Neural progenitor cell (in vitro differentiated cells): ENCODE measurements around the gene MAPK8. TPM values are rescaled to one million over a fixed set of nuclear protein-coding genes. Genes with fewer than 3 reads are reported as not detected.

Source experiments
- DNase-seq: peaks from one replicate; pipeline ENCODE4 v3.0.0-alpha.2; 2016; ENCODE audit warnings: low spot score
- H2AFZ ChIP-seq: fragments of 200-600 bp; sonication (generic); replicated peaks from 2 replicates; pipeline ENCODE4 v1.6.1; 2016; ENCODE audit warnings: antibody characterized with exemption
- H3F3A ChIP-seq: fragments of 200-600 bp; sonication (generic); 2 replicates; pipeline ENCODE4 v1.6.1; 2016; ENCODE audit warnings: antibody characterized with exemption, low read depth
- H3K27ac ChIP-seq: fragments of 200-600 bp; sonication (generic); 2 replicates; pipeline ENCODE4 v1.5.1; 2016; ENCODE audit warnings: mild to moderate bottlenecking
- H3K27me3 ChIP-seq: fragments of 200-600 bp; sonication (generic); 2 replicates; pipeline ENCODE4 v1.6.1; 2016; ENCODE audit warnings: mild to moderate bottlenecking, moderate library complexity
- H3K36me3 ChIP-seq: fragments of 200-600 bp; sonication (generic); 2 replicates; pipeline ENCODE4 v1.5.1; 2016
- H3K4me1 ChIP-seq: fragments of 200-600 bp; sonication (generic); 2 replicates; pipeline ENCODE4 v1.6.1; 2016; ENCODE audit warnings: mixed run types
- H3K4me2 ChIP-seq: fragments of 200-600 bp; sonication (generic); 2 replicates; pipeline ENCODE4 v1.6.1; 2016
- H3K4me3 ChIP-seq: fragments of 200-600 bp; sonication (generic); 2 replicates; pipeline ENCODE4 v1.5.1; 2016
- H3K79me2 ChIP-seq: fragments of 200-600 bp; sonication (generic); 2 replicates; pipeline ENCODE4 v1.6.1; 2016; ENCODE audit warnings: low read depth
- H3K9ac ChIP-seq: fragments of 200-600 bp; sonication (generic); 2 replicates; pipeline ENCODE4 v1.6.1; 2016
- H3K9me3 ChIP-seq: fragments of 200-600 bp; sonication (generic); 2 replicates; pipeline ENCODE4 v1.5.1; 2016; ENCODE audit warnings: low read depth
- H4K20me1 ChIP-seq: fragments of 200-600 bp; sonication (generic); 2 replicates; pipeline ENCODE4 v1.6.1; 2016; ENCODE audit warnings: low read depth
- H3K27ac Mint-ChIP-seq: 3 replicates; pipeline ENCODE4 v1.8.0; 2021; ENCODE audit warnings: mixed read lengths
- H3K27me3 Mint-ChIP-seq: 2 replicates; pipeline ENCODE4 v1.8.0; 2022; ENCODE audit warnings: low read depth, mild to moderate bottlenecking, inconsistent platforms, moderate library complexity, mixed read lengths; ENCODE audit not compliant: insufficient read depth
- H3K36me3 Mint-ChIP-seq: 3 replicates; pipeline ENCODE4 v1.8.0; 2021; ENCODE audit warnings: mixed read lengths
- H3K4me1 Mint-ChIP-seq: 3 replicates; pipeline ENCODE4 v1.8.0; 2021; ENCODE audit warnings: mixed read lengths
- H3K4me3 Mint-ChIP-seq: 3 replicates; pipeline ENCODE4 v1.8.0; 2021; ENCODE audit warnings: mild to moderate bottlenecking, moderate library complexity, mixed read lengths
- H3K9me3 Mint-ChIP-seq: 3 replicates; pipeline ENCODE4 v1.8.0; 2020; ENCODE audit warnings: mixed read lengths
- CTCF ChIP-seq: fragments of 200-600 bp; sonication (generic); IDR thresholded peaks from 2 replicates; pipeline ENCODE4 v1.5.1; 2017; ENCODE audit warnings: antibody characterized with exemption, mild to moderate bottlenecking
- EZH2 ChIP-seq: fragments of 200-600 bp; sonication (generic); IDR thresholded peaks from 2 replicates; pipeline ENCODE4 v1.6.1; 2017; ENCODE audit warnings: antibody characterized with exemption, mild to moderate bottlenecking, moderate library complexity
- EZH2phosphoT487 ChIP-seq: fragments of 200-600 bp; sonication (generic); IDR thresholded peaks from 2 replicates; pipeline ENCODE4 v1.6.1; 2017; ENCODE audit warnings: antibody characterized with exemption
- total RNA-seq: library from RNA; depleted of rRNA; stranded (reverse); fragments of >200 nt; gene quantifications from 2 replicates; pipeline ENCODE4 v1.2.3, GENCODE V29; 2015; ENCODE audit warnings: low replicate concordance

The MAPK8 gene
- total RNA-seq, 1 donor from 2014 or later, result 166 TPM

GRCh38 chr10:48475943-48476278 lies 169.4 kb downstream of the MAPK8 start:
- Mint-ChIP-seq H3K27ac (no peak overlapping the region), H3K36me3 (no peaks in the 10 kb centered on the region), H3K27me3 (peaks cover 2% of the 10 kb centered on the region), H3K4me3 (no peak overlapping the region), H3K4me1 (no peaks in the 10 kb centered on the region), H3K9me3 (peaks cover 6% of the 10 kb centered on the region)
- Histone ChIP-seq H3K4me2 (no peak overlapping the region), H3K4me3 (no peak overlapping the region), H2AFZ (no peak overlapping the region), H3K36me3 (no peaks in the 10 kb centered on the region), H3F3A (no peaks in the 10 kb centered on the region), H3K9me3 (no peaks in the 10 kb centered on the region), H3K27ac (no peak overlapping the region), H3K27me3 (no peaks in the 10 kb centered on the region), H3K4me1 (peaks cover 11% of the 10 kb centered on the region), H4K20me1 (no peaks in the 10 kb centered on the region), H3K9ac (no peak overlapping the region), H3K79me2 (no peaks in the 10 kb centered on the region)
- DNase-seq, result no peak
- no peak for TF ChIP-seq CTCF
- no peak for TF ChIP-seq EZH2phosphoT487
- no peak for TF ChIP-seq EZH2

DNA sequence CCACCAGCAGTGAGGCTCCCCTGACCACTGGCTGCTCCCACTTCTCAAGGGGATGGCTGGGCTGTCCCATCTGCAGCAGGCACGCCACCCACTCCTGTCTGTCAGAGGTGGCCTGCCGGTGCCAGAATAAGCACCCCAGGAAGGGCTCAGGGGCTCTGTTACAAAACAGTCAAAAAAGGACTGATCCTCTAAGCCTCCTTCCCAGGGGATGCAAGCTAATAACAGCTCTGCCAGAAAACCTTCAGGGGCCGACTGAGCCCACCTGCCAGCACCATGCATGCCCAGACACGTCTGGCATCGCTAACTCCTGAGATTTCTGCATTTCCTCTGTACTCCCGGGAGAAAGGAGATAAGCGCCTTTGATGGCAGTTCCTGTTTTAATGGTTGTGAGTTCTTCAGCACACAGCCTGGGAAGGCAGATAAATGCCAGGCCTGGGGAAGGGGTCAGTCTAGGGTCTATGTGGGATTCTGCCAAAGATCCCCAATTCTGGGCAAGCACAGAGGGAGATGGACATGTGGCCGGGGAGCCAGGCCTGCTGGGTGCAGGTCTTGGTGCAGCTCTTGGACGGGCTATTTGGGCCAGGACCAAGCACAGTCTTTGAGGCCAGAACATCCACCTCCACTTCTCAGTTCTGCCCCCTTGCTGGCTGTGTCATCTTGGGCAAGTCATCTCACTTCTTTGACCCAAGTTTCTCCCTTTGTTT lies 170.0 kb downstream of the MAPK8 start:
- Histone ChIP-seq H3K4me1 (peaks cover 11% of the 10 kb centered on the region), H3K27me3 (no peaks in the 10 kb centered on the region), H3K79me2 (no peaks in the 10 kb centered on the region), H3K27ac (no peak overlapping the region), H3K36me3 (no peaks in the 10 kb centered on the region), H3K9ac (no peak overlapping the region), H2AFZ (no peak overlapping the region), H3K4me3 (no peak overlapping the region), H3K9me3 (no peaks in the 10 kb centered on the region), H4K20me1 (no peaks in the 10 kb centered on the region), H3K4me2 (no peak overlapping the region), H3F3A (no peaks in the 10 kb centered on the region)
- TF ChIP-seq EZH2phosphoT487, result no peak
- no peak for TF ChIP-seq CTCF
- TF ChIP-seq EZH2, result no peak
- no peaks in the 10 kb centered on the region for H3K36me3 Mint-ChIP-seq
- DNase-seq, result no peak
- no peak overlapping the region for H3K4me3 Mint-ChIP-seq
- H3K27ac Mint-ChIP-seq, result no peak overlapping the region
- H3K9me3 Mint-ChIP-seq, result peaks cover 5% of the 10 kb centered on the region
- H3K27me3 Mint-ChIP-seq, result peaks cover 2% of the 10 kb centered on the region
- no peaks in the 10 kb centered on the region for H3K4me1 Mint-ChIP-seq

DNA sequence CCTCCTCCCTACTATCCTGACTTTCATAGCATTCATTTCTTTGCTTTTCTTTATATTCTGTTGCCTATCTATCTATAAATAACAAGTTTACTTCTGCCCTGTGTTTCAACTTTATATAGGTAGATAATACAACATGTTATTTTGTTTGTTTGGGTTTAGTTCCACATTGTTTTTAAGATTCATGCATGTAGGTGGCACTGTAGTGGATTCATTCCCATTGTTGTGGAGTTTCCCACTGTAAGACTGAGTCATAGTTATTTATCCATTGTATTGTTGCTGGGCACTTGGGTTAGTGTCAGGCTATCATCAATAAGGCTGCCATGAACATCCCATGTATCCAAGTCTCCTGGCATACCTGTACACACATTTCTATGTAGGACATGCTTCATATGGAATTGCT lies 170.7 kb downstream of the MAPK8 start:
- no peak overlapping the region for H2AFZ ChIP-seq
- H3K79me2 ChIP-seq, result no peaks in the 10 kb centered on the region
- H3K27ac ChIP-seq, result no peak overlapping the region
- no peaks in the 10 kb centered on the region for H3K9me3 ChIP-seq
- Mint-ChIP-seq H3K27ac (no peak overlapping the region), H3K4me1 (no peaks in the 10 kb centered on the region), H3K4me3 (no peak overlapping the region), H3K27me3 (peaks cover 2% of the 10 kb centered on the region), H3K9me3 (peaks cover 2% of the 10 kb centered on the region), H3K36me3 (no peaks in the 10 kb centered on the region)
- no peaks in the 10 kb centered on the region for H4K20me1 ChIP-seq
- TF ChIP-seq CTCF (no peak), EZH2 (no peak), EZH2phosphoT487 (no peak)
- H3K9ac ChIP-seq, result no peak overlapping the region
- H3K27me3 ChIP-seq, result no peaks in the 10 kb centered on the region
- no peak for DNase-seq
- no peaks in the 10 kb centered on the region for H3K36me3 ChIP-seq
- peaks cover 11% of the 10 kb centered on the region for H3K4me1 ChIP-seq
- no peaks in the 10 kb centered on the region for H3F3A ChIP-seq
- no peak overlapping the region for H3K4me2 ChIP-seq
- H3K4me3 ChIP-seq, result no peak overlapping the region
